ENCODE results near the gene MGLL. TPM values are rescaled to one million over a fixed set of nuclear protein-coding genes. Genes with fewer than 3 reads are reported as not detected.
A peak's percentile ranks its signal among the peaks of the same experiment; 100 is the strongest.

MGLL gene
- total RNA-seq, 3 donors from 2014 or later = 25.8 to 79.5 (median 30.2) TPM

DNA sequence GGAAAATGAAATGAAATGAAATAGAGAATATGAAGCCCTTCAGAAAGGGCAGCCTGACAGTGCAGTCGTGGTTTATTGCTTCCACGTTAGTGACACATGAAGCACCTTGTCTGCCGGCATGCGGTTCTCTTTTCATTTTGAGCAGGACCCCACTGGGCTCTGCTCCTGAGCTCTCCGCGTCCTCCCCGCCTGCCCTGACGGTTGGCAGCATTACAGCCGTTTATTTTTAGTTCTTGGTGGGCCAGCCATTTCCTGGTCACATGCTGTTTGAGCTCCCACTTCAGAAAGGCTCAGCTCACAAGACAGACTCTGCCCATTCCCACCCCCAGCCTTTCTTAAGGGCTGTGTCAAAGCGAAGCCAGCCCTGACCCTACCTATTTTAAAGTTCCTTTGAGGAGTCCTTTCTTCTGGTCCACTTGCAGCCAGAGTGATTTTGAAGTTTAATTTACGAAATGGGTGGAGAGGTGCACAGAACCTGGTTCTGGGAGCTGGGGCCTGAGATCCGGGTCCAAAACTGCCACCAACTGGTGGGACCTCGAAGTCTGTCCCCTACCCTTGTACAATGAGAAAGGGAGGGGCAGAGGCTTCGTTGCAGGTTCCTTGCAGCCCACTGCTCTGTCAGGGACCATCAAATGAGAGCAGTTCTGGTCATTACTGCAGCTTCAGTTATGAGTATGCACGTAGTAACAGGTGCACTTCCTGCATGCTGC is 60.1 kb downstream of the MGLL start:
- Histone ChIP-seq H3K27me3 (no peaks in the 10 kb centered on the region), H3K4me1 (no peaks in the 10 kb centered on the region), H3K9me3 (peaks cover 0 to 3% of the 10 kb centered on the region in 2 donors), H3K27ac (peak overlapping the region in 1 of 2 donors; percentile 5), H3K36me3 (no peaks in the 10 kb centered on the region), H3K4me3 (no peak overlapping the region)
- no peak for DNase-seq (ENCODE audit: low spot score in 2 of 2)
- intact Hi-C loops (cut with DNase I; ENCODE audit: low total_unique reads) = no loop called here
- TF ChIP-seq, protein P1, sequence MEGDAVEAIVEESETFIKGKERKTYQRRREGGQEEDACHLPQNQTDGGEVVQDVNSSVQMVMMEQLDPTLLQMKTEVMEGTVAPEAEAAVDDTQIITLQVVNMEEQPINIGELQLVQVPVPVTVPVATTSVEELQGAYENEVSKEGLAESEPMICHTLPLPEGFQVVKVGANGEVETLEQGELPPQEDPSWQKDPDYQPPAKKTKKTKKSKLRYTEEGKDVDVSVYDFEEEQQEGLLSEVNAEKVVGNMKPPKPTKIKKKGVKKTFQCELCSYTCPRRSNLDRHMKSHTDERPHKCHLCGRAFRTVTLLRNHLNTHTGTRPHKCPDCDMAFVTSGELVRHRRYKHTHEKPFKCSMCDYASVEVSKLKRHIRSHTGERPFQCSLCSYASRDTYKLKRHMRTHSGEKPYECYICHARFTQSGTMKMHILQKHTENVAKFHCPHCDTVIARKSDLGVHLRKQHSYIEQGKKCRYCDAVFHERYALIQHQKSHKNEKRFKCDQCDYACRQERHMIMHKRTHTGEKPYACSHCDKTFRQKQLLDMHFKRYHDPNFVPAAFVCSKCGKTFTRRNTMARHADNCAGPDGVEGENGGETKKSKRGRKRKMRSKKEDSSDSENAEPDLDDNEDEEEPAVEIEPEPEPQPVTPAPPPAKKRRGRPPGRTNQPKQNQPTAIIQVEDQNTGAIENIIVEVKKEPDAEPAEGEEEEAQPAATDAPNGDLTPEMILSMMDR (IDR thresholded peaks at IDR 0.05) = no peak
- TF ChIP-seq POLR2A (IDR thresholded peaks at IDR 0.05) = no peak
- no peak for TF ChIP-seq POLR2AphosphoS5 (IDR thresholded peaks at IDR 0.05)

DNA sequence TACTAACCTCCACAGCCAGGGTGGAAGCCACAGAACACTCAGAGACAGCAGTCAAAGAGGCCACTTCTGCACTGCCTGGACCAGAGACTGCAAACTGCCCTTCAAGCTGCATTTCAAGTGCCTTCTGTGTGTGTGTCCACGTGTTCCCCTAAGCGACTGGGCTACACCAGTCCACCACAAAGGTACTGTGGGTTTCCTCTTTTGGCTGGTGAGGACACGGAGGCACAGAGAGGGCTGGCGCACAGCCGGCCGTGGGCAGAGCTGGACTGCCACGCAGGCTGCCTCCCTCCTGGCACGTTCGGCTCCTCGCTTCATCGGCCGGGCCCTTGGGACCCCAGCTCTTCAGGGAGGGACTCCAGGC is 60.9 kb downstream of the MGLL start:
- H3K27ac ChIP-seq = peak overlapping the region in 1 of 2 donors; percentile 5
- H3K36me3 ChIP-seq = no peaks in the 10 kb centered on the region
- intact Hi-C loops (cut with DNase I; ENCODE audit: low total_unique reads) = no loop called here
- H3K27me3 ChIP-seq = no peaks in the 10 kb centered on the region
- no peaks in the 10 kb centered on the region for H3K9me3 ChIP-seq
- no peak overlapping the region for H3K4me3 ChIP-seq
- H3K4me1 ChIP-seq = no peaks in the 10 kb centered on the region
- no peak for DNase-seq (ENCODE audit: low spot score in 2 of 2)
- TF ChIP-seq POLR2AphosphoS5 (IDR thresholded peaks at IDR 0.05) = no peak

DNA sequence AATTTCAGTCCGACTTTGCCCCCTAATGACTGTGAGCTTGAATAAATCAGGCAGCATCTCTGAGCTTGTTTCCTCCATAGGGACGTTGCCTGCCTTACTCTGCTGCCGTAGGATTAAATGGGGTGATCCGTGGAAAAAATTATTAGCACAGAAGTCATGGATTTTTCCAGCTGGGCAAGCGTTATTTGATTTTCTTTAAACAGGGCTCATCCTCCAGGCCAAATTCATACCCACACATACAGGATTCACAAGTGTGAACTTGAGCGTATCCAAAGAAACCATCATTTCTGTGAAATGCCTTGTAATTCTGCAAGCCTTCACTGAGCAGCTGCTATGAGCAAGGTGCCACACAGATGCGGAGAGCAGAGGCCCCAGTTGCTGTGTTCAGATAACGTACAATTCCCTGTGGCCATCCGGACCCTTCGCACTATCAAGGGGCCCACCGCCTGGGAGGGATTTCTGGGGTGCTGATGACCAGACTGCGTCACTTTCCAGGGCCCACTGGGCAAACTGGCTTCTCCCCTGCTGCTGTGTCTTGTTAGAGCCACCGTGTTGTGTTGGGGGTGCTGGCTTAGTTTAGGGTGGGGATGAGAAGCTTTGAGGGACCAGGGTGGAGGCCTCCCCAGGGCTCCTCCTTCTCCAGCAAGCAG is 61.4 kb downstream of the MGLL start:
- intact Hi-C loops (cut with DNase I; ENCODE audit: low total_unique reads) = no loop called here
- DNase-seq (ENCODE audit: low spot score in 2 of 2) = no peak
- no peaks in the 10 kb centered on the region for H3K9me3 ChIP-seq

DNA sequence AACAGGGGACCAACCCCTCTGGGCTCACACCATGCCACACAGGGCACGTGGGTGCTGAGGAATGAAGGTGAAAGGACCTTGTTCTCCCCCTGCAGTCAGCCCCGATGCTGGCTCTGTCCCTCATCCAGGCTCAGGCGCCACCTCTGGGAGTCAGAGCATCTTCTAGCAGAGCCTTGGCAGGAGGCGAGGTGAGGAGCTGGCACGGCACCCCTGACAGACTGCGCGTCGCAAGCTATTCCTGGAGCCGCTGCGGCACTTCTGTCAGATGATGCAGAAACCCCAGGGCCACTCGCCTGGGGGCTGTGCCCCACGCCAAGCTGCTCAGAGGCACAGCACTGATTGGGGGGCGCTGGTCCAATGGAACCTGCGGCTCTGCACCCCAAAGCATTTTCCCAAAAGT is 62.0 kb downstream of the MGLL start:
- Histone ChIP-seq H3K9me3 (no peaks in the 10 kb centered on the region), H3K27me3 (no peaks in the 10 kb centered on the region), H3K36me3 (no peaks in the 10 kb centered on the region), H3K4me1 (no peaks in the 10 kb centered on the region), H3K4me3 (no peak overlapping the region), H3K27ac (no peak overlapping the region)
- TF ChIP-seq POLR2A (IDR thresholded peaks at IDR 0.05) (no peak), POLR2AphosphoS5 (IDR thresholded peaks at IDR 0.05) (no peak)
- TF ChIP-seq, protein P1 (IDR thresholded peaks at IDR 0.05) = no peak
- DNase-seq (ENCODE audit: low spot score in 2 of 2) = no peak
- intact Hi-C loops (cut with DNase I; ENCODE audit: low total_unique reads) = no loop called here

More for the DNA sequence above, 61.4 kb downstream of the MGLL start:
- no peaks in the 10 kb centered on the region for H3K27me3 ChIP-seq
- peak overlapping the region in 1 of 2 donors; percentile 5 for H3K27ac ChIP-seq
- H3K4me3 ChIP-seq = no peak overlapping the region
- no peaks in the 10 kb centered on the region for H3K36me3 ChIP-seq
- no peaks in the 10 kb centered on the region for H3K4me1 ChIP-seq
- TF ChIP-seq POLR2A (IDR thresholded peaks at IDR 0.05) (no peak), POLR2AphosphoS5 (IDR thresholded peaks at IDR 0.05) (no peak)
- TF ChIP-seq, protein P1 (IDR thresholded peaks at IDR 0.05) = no peak

DNA sequence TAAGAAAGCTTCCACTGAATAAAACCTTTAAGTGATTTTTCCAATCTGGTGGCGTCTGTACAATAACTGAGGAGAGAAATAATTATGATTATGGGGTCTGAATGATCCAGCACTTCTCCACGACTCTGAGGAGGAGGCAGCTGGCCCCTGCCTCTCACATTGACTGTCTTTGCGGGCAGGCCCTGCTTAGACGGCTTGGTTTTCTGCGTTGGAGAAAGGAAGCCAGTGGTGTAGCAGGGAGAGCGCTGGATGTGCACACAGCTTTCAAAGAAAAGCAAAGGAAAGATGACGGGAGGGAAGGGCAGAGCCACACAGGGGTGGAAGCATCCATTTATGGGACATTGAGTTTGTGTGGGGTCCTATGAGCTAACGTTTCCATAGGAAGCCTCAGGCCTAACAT is 62.5 kb downstream of the MGLL start:
- intact Hi-C loops (cut with DNase I; ENCODE audit: low total_unique reads) = no loop called here

More for the DNA sequence above, 62.5 kb downstream of the MGLL start:
- TF ChIP-seq, protein P1 (IDR thresholded peaks at IDR 0.05) = no peak
- TF ChIP-seq POLR2A (IDR thresholded peaks at IDR 0.05) (no peak), POLR2AphosphoS5 (IDR thresholded peaks at IDR 0.05) (no peak)
- Histone ChIP-seq H3K9me3 (no peaks in the 10 kb centered on the region), H3K27ac (no peak overlapping the region), H3K4me1 (no peaks in the 10 kb centered on the region), H3K4me3 (no peak overlapping the region), H3K36me3 (no peaks in the 10 kb centered on the region), H3K27me3 (no peaks in the 10 kb centered on the region)
- DNase-seq (ENCODE audit: low spot score in 2 of 2) = no peak

Data from breast epithelium (tissue), 4 donors.